Ecto neural progenitor cell (in vitro differentiated cells): Measurements from ENCODE around the gene OLFM3.

Source experiments
- DNase-seq: peaks from one replicate; pipeline ENCODE4 v3.0.0-alpha.2; 2018; ENCODE audit warnings: low spot score

Gene OLFM3

GRCh38 chr1:101943237-101943636 lies 53.5 kb downstream of the OLFM3 start:
- DNase-seq = no peak

- DNase-seq = no peak
Observed at GRCh38 chr1:101942516-101943193, 54.1 kb downstream of the OLFM3 start.

DNA sequence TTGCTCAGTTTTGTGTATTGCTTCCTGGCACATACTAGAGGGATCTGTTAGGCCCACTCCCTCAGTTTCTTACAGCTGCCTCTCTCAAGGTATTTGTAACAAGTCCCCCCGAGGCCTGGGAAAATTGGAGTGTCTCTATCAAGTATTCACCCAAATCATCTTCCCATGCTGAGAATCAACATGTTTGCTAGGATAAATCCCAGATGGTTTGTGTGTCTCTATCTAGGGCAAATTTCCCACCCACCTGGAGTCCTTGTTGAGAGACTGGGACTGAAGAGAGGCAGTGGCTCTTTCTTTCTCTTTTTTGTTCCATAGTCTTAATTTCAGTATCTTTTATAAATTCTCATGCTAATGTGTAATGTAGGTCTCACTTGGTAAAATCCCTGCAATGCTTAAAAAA lies 58.0 kb downstream of the OLFM3 start:
- no peak for DNase-seq

GRCh38 chr1:101929343-101929742 lies 67.4 kb downstream of the OLFM3 start:
- no peak for DNase-seq

- DNase-seq = no peak
Observed at GRCh38 chr1:101928829-101929228, 67.9 kb downstream of the OLFM3 start.

GRCh38 chr1:101924700-101925099 lies 72.0 kb downstream of the OLFM3 start:
- no peak for DNase-seq

- DNase-seq = no peak
Observed at GRCh38 chr1:101920577-101920976, 76.1 kb downstream of the OLFM3 start.

- no peak for DNase-seq
Observed at GRCh38 chr1:101918277-101918676, 78.4 kb downstream of the OLFM3 start.

- no peak for DNase-seq
Observed at GRCh38 chr1:101915597-101915996, 81.1 kb downstream of the OLFM3 start.

- no peak for DNase-seq
Observed at GRCh38 chr1:101914473-101915242, 82.1 kb downstream of the OLFM3 start.

DNA sequence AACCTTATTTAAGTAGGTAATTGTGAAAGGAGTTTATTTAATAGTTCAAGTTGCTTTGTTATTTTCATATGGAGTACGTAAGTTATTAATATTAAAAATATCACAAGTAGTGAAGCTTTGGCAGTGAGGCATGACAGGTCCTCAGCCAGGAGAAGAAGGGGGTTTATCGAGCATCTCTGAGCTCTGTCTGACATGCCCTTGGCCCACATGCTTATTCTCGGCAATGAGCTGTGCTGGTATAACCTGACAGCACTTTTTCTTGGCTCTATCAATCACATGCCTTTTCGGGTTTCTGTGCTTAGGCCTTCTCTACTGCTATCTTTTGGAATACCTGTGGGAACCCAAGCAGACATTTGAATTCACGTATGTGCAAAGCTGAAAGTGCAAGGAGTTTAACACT lies 84.8 kb downstream of the OLFM3 start:
- no peak for DNase-seq

GRCh38 chr1:101908980-101909379 lies 87.7 kb downstream of the OLFM3 start:
- DNase-seq = no peak

DNA sequence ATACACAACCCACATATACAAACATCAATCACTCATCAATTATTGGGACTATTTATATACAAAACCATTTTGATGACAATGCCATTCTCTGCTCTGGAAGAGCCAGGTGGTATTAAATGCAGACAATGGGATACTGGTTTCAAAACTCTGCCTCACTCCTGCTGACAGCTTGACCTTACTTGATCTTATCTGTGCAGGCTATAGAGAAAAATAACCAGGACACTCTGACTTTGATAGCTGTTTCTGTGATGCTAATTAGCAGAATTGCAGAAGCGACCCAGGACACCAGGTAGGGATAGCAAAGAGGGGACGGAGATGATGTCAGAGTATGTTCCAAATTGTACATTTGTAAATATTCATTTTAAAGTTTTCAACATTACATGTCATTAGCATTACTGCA lies 89.5 kb downstream of the OLFM3 start:
- DNase-seq = no peak

GRCh38 chr1:101905283-101905835 lies 91.4 kb downstream of the OLFM3 start:
- DNase-seq = no peak

GRCh38 chr1:101902199-101902598 lies 94.5 kb downstream of the OLFM3 start:
- DNase-seq = no peak

- DNase-seq = no peak
Observed at GRCh38 chr1:101898137-101898536, 98.6 kb downstream of the OLFM3 start.

DNA sequence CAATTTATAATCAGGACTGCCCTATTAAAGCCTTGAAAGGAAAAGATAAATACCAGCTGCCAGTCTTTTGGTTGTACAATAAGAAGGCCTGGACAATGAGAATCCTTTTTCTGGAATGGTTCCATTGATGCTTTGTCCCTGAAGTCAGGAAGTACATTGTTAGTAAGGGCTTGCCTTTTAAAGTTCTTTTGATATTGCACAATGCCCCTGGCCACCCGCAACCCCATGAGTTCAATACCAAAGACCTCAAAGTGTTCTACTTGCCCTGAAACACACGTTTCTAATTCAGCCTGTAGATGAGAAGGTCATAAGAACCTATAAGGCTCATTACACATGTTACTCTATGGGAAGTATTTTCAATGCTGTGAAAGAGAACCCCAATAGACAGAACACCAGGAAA lies 112.1 kb downstream of the OLFM3 start:
- DNase-seq = no peak

GRCh38 chr1:101875891-101876290 lies 120.8 kb downstream of the OLFM3 start:
- DNase-seq = no peak

DNA sequence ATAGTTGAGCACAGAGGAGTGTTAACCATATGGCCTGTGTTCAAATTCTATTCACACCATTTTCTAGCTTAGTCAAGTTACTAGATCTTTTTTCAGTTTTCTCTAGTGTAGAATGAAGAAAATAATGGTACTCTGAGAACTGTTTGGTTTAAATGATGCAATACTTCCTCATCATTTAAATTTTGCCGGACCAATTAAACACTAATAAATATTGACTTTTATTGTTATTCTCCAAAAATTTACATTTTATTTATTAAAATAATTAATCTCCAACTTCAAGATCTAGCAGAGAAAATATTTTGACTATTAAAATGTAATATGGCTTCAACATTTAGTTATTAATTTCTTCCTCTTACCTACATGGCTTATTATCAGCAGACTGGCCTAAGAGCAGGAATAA lies 123.1 kb downstream of the OLFM3 start:
- DNase-seq = no peak

- DNase-seq = no peak
Observed at GRCh38 chr1:101859941-101860340, 136.8 kb downstream of the OLFM3 start.

DNA sequence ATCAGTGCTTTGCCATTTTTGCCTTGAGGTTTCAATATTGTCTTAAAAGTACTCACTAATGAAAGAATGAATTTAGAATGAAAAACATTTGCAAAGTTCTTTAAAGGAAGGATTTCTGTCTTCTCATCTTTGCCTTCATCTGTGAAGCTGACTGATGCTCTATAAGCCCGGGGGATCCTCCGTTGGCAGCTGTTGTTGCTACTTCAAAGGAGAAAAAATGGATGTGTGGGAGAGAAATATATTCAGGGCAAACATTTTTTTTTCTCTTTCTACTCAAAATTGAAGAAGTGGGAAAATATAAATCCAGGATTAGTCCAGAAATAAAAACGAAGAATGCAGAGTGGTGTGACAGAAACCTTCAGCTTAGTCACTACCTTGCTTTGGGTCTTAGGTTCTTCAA lies 142.5 kb downstream of the OLFM3 start:
- no peak for DNase-seq

DNA sequence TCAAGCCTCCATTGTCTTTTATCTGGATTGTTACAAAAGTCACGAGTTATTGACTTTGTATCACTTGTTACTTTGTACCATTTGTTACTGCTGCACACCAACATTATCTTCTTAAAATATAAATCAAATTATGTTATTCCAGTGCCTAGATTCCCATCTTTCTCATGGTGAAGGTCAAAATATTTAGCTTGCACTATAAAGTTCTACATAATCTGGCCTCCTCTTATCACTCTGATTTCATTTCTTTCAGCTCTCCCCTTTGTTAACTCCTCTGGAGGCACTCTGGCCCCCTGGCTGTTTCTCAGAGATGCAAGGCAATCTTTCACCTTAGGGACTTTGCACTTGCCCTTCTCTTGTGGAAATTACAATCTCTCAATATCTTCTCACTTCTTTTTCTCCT lies 143.8 kb downstream of the OLFM3 start:
- DNase-seq = no peak

DNA sequence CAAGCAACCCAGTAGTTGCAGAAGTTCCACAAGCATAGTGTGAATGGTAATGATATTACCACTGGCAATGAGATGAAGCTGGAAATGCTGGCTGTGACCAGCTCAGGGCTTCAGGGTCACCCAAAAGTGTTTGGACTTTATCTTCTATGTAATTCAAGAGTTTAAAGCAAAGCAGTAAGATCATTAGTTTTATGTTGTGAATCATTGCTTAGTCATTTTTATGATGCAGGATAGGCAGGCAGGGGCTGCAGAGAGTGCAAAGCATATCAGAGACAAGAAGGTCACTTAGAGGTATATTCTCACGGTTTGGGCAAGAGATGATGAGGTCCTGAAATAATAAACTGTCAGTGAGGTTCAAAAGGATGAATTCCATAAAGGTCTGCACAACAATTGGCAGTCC lies 147.4 kb downstream of the OLFM3 start:
- no peak for DNase-seq

DNA sequence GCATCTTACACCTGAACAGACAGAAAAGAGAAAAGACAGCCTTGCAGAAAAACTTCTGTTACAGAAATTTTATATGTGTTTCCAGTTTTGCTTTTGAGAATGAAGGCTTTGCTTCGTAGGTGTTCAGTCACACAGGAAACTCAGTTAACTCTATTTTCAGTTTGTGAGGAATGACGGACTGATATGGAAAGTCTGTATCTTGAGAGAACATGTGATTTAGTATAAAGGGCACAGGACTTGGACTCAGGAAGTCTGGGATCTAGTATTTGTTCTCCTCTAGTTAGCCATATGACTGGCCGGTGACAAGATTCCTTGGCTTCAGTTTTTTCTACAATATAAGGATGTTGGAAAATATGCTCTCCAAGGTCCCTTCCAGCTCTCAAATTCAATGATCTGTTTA lies 149.1 kb downstream of the OLFM3 start:
- no peak for DNase-seq
